ENCODE measurements around the gene HGFAC. TPM values are rescaled to one million over a fixed set of nuclear protein-coding genes. Genes with fewer than 3 reads are reported as not detected.

The HGFAC gene
- total RNA-seq, 1 donor from 2014 or later, result not detected

DNA sequence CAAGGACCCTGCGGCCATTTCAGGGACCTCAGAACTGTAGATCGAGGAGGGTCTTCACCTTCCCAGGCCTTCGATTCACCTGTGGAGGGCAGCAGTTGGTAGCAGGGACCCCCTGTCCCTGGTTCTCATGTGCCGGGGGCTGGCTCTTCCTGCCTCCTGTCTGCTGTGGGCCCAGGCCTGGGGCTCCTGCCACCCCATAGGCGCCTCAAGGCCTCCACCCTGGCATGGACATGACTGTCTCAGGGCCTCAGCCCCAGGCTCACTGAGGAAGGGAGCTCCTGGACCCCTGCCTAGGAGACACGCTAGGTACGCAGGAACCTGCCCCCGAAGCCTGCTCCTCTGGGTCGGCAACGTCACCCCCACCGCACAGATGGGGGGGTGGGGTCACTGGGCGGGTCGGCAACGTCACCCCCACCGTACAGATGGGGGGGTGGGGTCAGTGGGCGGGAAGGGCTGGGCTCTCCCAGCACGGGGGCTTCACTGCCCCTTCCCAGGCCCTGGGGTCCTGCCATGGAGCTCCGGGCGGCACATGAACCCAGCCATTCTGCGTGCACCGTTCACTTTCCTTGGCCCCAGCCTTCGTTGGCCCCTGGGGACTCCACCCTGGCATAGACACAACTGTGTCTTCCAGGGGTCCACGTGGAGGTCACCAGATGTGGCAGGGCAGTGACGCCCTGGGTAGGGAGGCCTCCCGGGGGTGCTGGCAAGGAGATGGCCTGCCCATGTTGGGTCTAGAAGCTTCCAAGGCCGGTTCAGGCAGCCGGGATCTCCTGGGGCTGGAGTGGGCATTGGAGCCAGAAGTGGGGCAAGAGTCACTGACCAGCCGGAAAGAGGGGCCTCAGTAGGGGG, 3.5 kb upstream of the HGFAC start:
- H3K4me1 Mint-ChIP-seq, result peaks cover 8% of the 10 kb centered on the region
- H4K20me1 ChIP-seq (ENCODE audit: low read depth), result peaks cover 5% of the 10 kb centered on the region
- H3K36me3 ChIP-seq, result no peaks in the 10 kb centered on the region
- H3K27ac Mint-ChIP-seq, result no peak overlapping the region
- no peaks in the 10 kb centered on the region for H3K79me2 ChIP-seq (ENCODE audit: low read depth)
- no peaks in the 10 kb centered on the region for H3K9me3 Mint-ChIP-seq
- H3K27me3 Mint-ChIP-seq (ENCODE audit: insufficient read depth, low read depth), result peaks cover 5% of the 10 kb centered on the region
- no peaks in the 10 kb centered on the region for H3K9me3 ChIP-seq (ENCODE audit: low read depth)
- peaks cover 8% of the 10 kb centered on the region for H3K4me1 ChIP-seq
- no peaks in the 10 kb centered on the region for H3F3A ChIP-seq (ENCODE audit: low read depth)
- H2AFZ ChIP-seq (replicated peaks), result no peak overlapping the region
- H3K36me3 Mint-ChIP-seq, result peaks cover 2% of the 10 kb centered on the region
- TF ChIP-seq, protein P1, sequence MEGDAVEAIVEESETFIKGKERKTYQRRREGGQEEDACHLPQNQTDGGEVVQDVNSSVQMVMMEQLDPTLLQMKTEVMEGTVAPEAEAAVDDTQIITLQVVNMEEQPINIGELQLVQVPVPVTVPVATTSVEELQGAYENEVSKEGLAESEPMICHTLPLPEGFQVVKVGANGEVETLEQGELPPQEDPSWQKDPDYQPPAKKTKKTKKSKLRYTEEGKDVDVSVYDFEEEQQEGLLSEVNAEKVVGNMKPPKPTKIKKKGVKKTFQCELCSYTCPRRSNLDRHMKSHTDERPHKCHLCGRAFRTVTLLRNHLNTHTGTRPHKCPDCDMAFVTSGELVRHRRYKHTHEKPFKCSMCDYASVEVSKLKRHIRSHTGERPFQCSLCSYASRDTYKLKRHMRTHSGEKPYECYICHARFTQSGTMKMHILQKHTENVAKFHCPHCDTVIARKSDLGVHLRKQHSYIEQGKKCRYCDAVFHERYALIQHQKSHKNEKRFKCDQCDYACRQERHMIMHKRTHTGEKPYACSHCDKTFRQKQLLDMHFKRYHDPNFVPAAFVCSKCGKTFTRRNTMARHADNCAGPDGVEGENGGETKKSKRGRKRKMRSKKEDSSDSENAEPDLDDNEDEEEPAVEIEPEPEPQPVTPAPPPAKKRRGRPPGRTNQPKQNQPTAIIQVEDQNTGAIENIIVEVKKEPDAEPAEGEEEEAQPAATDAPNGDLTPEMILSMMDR (IDR thresholded peaks at IDR 0.05), result no peak
- TF ChIP-seq EZH2 (IDR thresholded peaks at IDR 0.05) (no peak), EZH2phosphoT487 (IDR thresholded peaks at IDR 0.05) (no peak)
- H3K9ac ChIP-seq, result no peak overlapping the region
- no peak overlapping the region for H3K4me3 Mint-ChIP-seq
- no peak overlapping the region for H3K4me2 ChIP-seq
- DNase-seq (ENCODE audit: low spot score), result no peak
- H3K4me3 ChIP-seq, result no peak overlapping the region
- H3K27ac ChIP-seq, result no peak overlapping the region
- no peaks in the 10 kb centered on the region for H3K27me3 ChIP-seq

DNA sequence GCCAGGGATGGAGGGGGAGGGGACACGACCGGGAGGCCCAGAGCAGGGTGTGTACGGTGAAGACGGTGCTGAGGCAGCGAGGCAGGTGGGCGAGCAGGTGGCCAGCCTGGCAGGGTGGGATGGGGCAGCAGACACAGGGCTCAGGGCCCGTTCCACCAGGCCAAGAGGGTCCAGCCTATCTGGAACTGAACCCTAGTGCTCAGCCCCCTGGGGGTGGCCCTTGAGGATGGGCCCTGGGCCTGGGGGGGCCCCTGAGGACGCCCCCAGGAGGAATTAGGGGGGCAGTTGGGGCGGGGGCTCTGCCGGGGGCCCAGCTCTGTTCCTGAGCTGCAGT, 3.0 kb upstream of the HGFAC start:
- H3K4me3 Mint-ChIP-seq, result no peak overlapping the region
- peaks cover 5% of the 10 kb centered on the region for H3K27me3 Mint-ChIP-seq (ENCODE audit: insufficient read depth, low read depth)
- Histone ChIP-seq H2AFZ (replicated peaks) (no peak overlapping the region), H3K27ac (no peak overlapping the region), H3K4me3 (no peak overlapping the region), H3K36me3 (no peaks in the 10 kb centered on the region), H3F3A (ENCODE audit: low read depth) (no peaks in the 10 kb centered on the region), H3K9me3 (ENCODE audit: low read depth) (no peaks in the 10 kb centered on the region), H3K79me2 (ENCODE audit: low read depth) (no peaks in the 10 kb centered on the region), H3K4me1 (peaks cover 8% of the 10 kb centered on the region), H3K4me2 (no peak overlapping the region), H3K27me3 (no peaks in the 10 kb centered on the region), H4K20me1 (ENCODE audit: low read depth) (peaks cover 5% of the 10 kb centered on the region), H3K9ac (no peak overlapping the region)
- TF ChIP-seq EZH2 (IDR thresholded peaks at IDR 0.05) (no peak), EZH2phosphoT487 (IDR thresholded peaks at IDR 0.05) (no peak)
- TF ChIP-seq, protein P1 (IDR thresholded peaks at IDR 0.05), result no peak
- no peak for DNase-seq (ENCODE audit: low spot score)
- no peak overlapping the region for H3K27ac Mint-ChIP-seq
- H3K9me3 Mint-ChIP-seq, result no peaks in the 10 kb centered on the region
- H3K4me1 Mint-ChIP-seq, result peaks cover 8% of the 10 kb centered on the region
- H3K36me3 Mint-ChIP-seq, result peaks cover 2% of the 10 kb centered on the region

DNA sequence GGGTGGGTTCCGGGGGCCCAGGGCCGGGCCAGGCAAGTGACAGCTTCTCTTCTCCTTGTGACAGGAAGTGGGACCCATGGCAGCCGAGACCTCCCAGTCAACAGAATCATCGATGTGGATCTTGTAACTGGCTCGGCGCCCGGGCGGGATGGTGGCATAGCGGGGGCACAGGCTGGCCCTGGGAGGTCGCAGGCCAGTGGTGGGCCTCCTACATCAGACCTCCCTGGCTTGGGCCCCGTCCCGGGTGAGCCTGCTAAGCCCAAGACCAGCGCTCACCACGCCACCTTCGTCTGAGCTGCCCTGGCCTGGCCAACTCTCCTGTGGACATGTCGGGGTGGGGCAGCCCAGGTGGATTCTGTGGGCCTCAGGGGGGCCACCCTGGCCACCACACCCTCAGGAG, 2.4 kb upstream of the HGFAC start:
- DNase-seq (ENCODE audit: low spot score), result no peak
- Mint-ChIP-seq H3K4me3 (no peak overlapping the region), H3K27ac (no peak overlapping the region), H3K27me3 (ENCODE audit: insufficient read depth, low read depth) (peaks cover 5% of the 10 kb centered on the region), H3K4me1 (peaks cover 6% of the 10 kb centered on the region), H3K36me3 (peaks cover 1% of the 10 kb centered on the region), H3K9me3 (no peaks in the 10 kb centered on the region)
- Histone ChIP-seq H2AFZ (replicated peaks) (no peak overlapping the region), H3K9ac (no peak overlapping the region), H3K27ac (no peak overlapping the region), H3K36me3 (no peaks in the 10 kb centered on the region), H3K27me3 (no peaks in the 10 kb centered on the region), H3K4me2 (no peak overlapping the region), H3K79me2 (ENCODE audit: low read depth) (no peaks in the 10 kb centered on the region), H3K4me1 (peaks cover 8% of the 10 kb centered on the region), H4K20me1 (ENCODE audit: low read depth) (peaks cover 2% of the 10 kb centered on the region), H3K9me3 (ENCODE audit: low read depth) (no peaks in the 10 kb centered on the region), H3K4me3 (no peak overlapping the region), H3F3A (ENCODE audit: low read depth) (no peaks in the 10 kb centered on the region)
- TF ChIP-seq, protein P1 (IDR thresholded peaks at IDR 0.05), result no peak
- TF ChIP-seq EZH2 (IDR thresholded peaks at IDR 0.05) (no peak), EZH2phosphoT487 (IDR thresholded peaks at IDR 0.05) (no peak)
